ENCODE data around the gene MMP15. TPM values are rescaled to one million over a fixed set of nuclear protein-coding genes. Genes with fewer than 3 reads are reported as not detected.
"Not testable (repeated sequence)": the region's sequence is repeated elsewhere in the genome, so short reads cannot be mapped to it uniquely, and the experiment has no call there.

Gene MMP15
- polyA plus RNA-seq, 1 donor, result 56.8 TPM

- Histone ChIP-seq H3K4me3 (ENCODE audit: low read length) (no peak overlapping the region), H3K36me3 (ENCODE audit: control insufficient read depth, insufficient read depth, low read length) (no peaks in the 10 kb centered on the region), H3K4me1 (ENCODE audit: control insufficient read depth, insufficient read depth, low read length) (no peaks in the 10 kb centered on the region), H3K27me3 (ENCODE audit: control insufficient read depth, insufficient read depth, low read length) (no peaks in the 10 kb centered on the region), H3K9me3 (ENCODE audit: control insufficient read depth, low read depth, low read length) (no peaks in the 10 kb centered on the region), H3K27ac (ENCODE audit: low read length) (no peak overlapping the region)
- WGBS (ENCODE audit: insufficient coverage, low lambda C conversion rate), result no CpG with 5 or more reads among the region's 4 CpGs
- DNase-seq, result no peak
Observed at GRCh38 chr16:58070585-58070984, 45.0 kb downstream of the MMP15 start.

GRCh38 chr16:58072134-58072533 is 46.6 kb downstream of the MMP15 start:
- not testable (repeated sequence) for H3K9me3 ChIP-seq (ENCODE audit: control insufficient read depth, low read depth, low read length); H3K27ac ChIP-seq (ENCODE audit: low read length); H3K4me1 ChIP-seq (ENCODE audit: control insufficient read depth, insufficient read depth, low read length); H3K27me3 ChIP-seq (ENCODE audit: control insufficient read depth, insufficient read depth, low read length); H3K4me3 ChIP-seq (ENCODE audit: low read length); DNase-seq; H3K36me3 ChIP-seq (ENCODE audit: control insufficient read depth, insufficient read depth, low read length)
- 70% methylated on average over 2 of the region's 5 CpGs for WGBS (ENCODE audit: insufficient coverage, low lambda C conversion rate)

GRCh38 chr16:58073086-58073485 is 47.5 kb downstream of the MMP15 start:
- H3K27me3 ChIP-seq (ENCODE audit: control insufficient read depth, insufficient read depth, low read length); H3K27ac ChIP-seq (ENCODE audit: low read length); DNase-seq; H3K9me3 ChIP-seq (ENCODE audit: control insufficient read depth, low read depth, low read length); H3K4me3 ChIP-seq (ENCODE audit: low read length); H3K4me1 ChIP-seq (ENCODE audit: control insufficient read depth, insufficient read depth, low read length); H3K36me3 ChIP-seq (ENCODE audit: control insufficient read depth, insufficient read depth, low read length): not testable (repeated sequence)
- no CpG with 5 or more reads among the region's 2 CpGs for WGBS (ENCODE audit: insufficient coverage, low lambda C conversion rate)

- WGBS (ENCODE audit: insufficient coverage, low lambda C conversion rate), result no CpG with 5 or more reads among the region's 4 CpGs
- no peaks in the 10 kb centered on the region for H3K27me3 ChIP-seq (ENCODE audit: control insufficient read depth, insufficient read depth, low read length)
- no peaks in the 10 kb centered on the region for H3K4me1 ChIP-seq (ENCODE audit: control insufficient read depth, insufficient read depth, low read length)
- no peaks in the 10 kb centered on the region for H3K36me3 ChIP-seq (ENCODE audit: control insufficient read depth, insufficient read depth, low read length)
- H3K9me3 ChIP-seq (ENCODE audit: control insufficient read depth, low read depth, low read length), result no peaks in the 10 kb centered on the region
- H3K4me3 ChIP-seq (ENCODE audit: low read length), result no peak overlapping the region
- no peak overlapping the region for H3K27ac ChIP-seq (ENCODE audit: low read length)
- DNase-seq, result no peak
Observed at GRCh38 chr16:58074657-58075056, 49.1 kb downstream of the MMP15 start.

GRCh38 chr16:58076514-58076913 is 51.0 kb downstream of the MMP15 start:
- Histone ChIP-seq H3K4me3 (ENCODE audit: low read length) (no peak overlapping the region), H3K36me3 (ENCODE audit: control insufficient read depth, insufficient read depth, low read length) (no peaks in the 10 kb centered on the region), H3K4me1 (ENCODE audit: control insufficient read depth, insufficient read depth, low read length) (no peaks in the 10 kb centered on the region), H3K9me3 (ENCODE audit: control insufficient read depth, low read depth, low read length) (no peaks in the 10 kb centered on the region), H3K27me3 (ENCODE audit: control insufficient read depth, insufficient read depth, low read length) (no peaks in the 10 kb centered on the region), H3K27ac (ENCODE audit: low read length) (no peak overlapping the region)
- no CpG with 5 or more reads among the region's 1 CpG for WGBS (ENCODE audit: insufficient coverage, low lambda C conversion rate)
- no peak for DNase-seq

GRCh38 chr16:58077796-58078195 is 52.2 kb downstream of the MMP15 start:
- Histone ChIP-seq H3K4me1 (ENCODE audit: control insufficient read depth, insufficient read depth, low read length) (no peaks in the 10 kb centered on the region), H3K4me3 (ENCODE audit: low read length) (no peak overlapping the region), H3K36me3 (ENCODE audit: control insufficient read depth, insufficient read depth, low read length) (no peaks in the 10 kb centered on the region), H3K27ac (ENCODE audit: low read length) (no peak overlapping the region), H3K27me3 (ENCODE audit: control insufficient read depth, insufficient read depth, low read length) (no peaks in the 10 kb centered on the region), H3K9me3 (ENCODE audit: control insufficient read depth, low read depth, low read length) (no peaks in the 10 kb centered on the region)
- no peak for DNase-seq
- WGBS (ENCODE audit: insufficient coverage, low lambda C conversion rate), result no CpG with 5 or more reads among the region's 8 CpGs

DNA sequence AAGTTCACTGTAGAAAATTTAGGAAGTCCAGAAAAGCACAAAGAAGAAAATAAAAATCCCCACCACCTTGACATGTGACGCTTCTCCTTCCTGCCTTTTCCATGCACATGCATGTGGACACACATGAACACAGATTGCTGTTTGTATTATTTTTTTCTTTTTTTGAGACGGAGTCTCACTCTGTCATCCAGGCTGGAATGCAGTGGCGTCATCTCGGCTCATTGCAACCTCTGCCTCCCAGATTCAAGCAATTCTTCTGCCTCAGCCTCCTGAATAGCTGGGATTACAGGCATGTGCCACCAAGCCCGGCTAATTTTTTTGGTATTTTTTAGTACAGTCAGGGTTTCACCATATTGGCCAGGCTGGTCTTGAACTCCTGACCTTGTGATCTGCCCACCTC is 55.1 kb downstream of the MMP15 start:
- no CpG with 5 or more reads among the region's 5 CpGs for WGBS (ENCODE audit: insufficient coverage, low lambda C conversion rate)

DNA sequence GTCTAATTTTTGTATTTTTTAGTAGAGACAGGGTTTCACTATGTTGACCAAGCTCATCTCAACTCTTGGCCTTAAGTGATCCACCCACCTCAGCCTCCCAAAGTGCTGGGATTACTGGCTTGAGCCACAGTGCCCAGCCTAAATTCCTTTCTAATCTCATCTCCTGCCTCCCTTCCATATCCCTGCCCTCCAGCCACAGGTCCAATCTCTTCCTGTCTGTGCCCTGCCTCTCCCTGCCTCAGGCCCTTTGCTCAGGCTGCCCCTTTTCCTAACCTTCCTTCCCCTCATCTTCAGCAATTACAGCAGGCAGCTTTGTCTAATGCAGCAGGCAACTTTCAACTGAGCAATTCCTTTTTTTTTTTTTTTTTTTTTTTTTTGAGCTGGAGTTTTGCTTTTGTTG is 56.8 kb downstream of the MMP15 start:
- no peak for DNase-seq
- no peak overlapping the region for H3K4me3 ChIP-seq (ENCODE audit: low read length)
- H3K36me3 ChIP-seq (ENCODE audit: control insufficient read depth, insufficient read depth, low read length), result no peaks in the 10 kb centered on the region
- H3K9me3 ChIP-seq (ENCODE audit: control insufficient read depth, low read depth, low read length), result no peaks in the 10 kb centered on the region
- H3K27ac ChIP-seq (ENCODE audit: low read length), result no peak overlapping the region
- H3K27me3 ChIP-seq (ENCODE audit: control insufficient read depth, insufficient read depth, low read length), result no peaks in the 10 kb centered on the region
- H3K4me1 ChIP-seq (ENCODE audit: control insufficient read depth, insufficient read depth, low read length), result no peaks in the 10 kb centered on the region

More for the DNA sequence above, 55.1 kb downstream of the MMP15 start:
- DNase-seq; H3K4me3 ChIP-seq (ENCODE audit: low read length); H3K36me3 ChIP-seq (ENCODE audit: control insufficient read depth, insufficient read depth, low read length); H3K27ac ChIP-seq (ENCODE audit: low read length); H3K4me1 ChIP-seq (ENCODE audit: control insufficient read depth, insufficient read depth, low read length); H3K27me3 ChIP-seq (ENCODE audit: control insufficient read depth, insufficient read depth, low read length); H3K9me3 ChIP-seq (ENCODE audit: control insufficient read depth, low read depth, low read length): not testable (repeated sequence)

DNA sequence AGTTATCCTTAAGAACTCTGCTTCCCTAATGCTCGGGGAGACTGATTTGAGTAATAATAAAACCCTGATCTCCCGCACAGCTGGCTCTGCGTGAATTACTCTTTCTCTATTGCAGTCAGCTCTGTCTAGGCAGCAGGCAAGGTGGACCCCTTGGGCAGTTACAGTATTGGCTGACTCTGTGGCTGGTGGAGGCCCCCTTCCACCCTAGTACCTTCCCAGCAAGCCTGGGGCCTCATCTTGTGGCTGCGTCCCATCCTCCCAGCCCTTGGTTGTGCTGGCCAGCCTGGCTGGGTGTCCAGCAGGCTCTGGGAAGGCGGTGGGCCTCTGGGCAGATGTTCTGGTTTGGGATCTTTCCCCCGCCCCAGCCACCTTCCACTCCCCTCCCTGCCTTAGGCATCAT is 59.1 kb downstream of the MMP15 start:
- Histone ChIP-seq H3K4me3 (ENCODE audit: low read length) (no peak overlapping the region), H3K27me3 (ENCODE audit: control insufficient read depth, insufficient read depth, low read length) (no peaks in the 10 kb centered on the region), H3K4me1 (ENCODE audit: control insufficient read depth, insufficient read depth, low read length) (no peaks in the 10 kb centered on the region), H3K36me3 (ENCODE audit: control insufficient read depth, insufficient read depth, low read length) (no peaks in the 10 kb centered on the region), H3K9me3 (ENCODE audit: control insufficient read depth, low read depth, low read length) (no peaks in the 10 kb centered on the region), H3K27ac (ENCODE audit: low read length) (no peak overlapping the region)
- no peak for DNase-seq
- WGBS (ENCODE audit: insufficient coverage, low lambda C conversion rate), result no CpG with 5 or more reads among the region's 6 CpGs

DNA sequence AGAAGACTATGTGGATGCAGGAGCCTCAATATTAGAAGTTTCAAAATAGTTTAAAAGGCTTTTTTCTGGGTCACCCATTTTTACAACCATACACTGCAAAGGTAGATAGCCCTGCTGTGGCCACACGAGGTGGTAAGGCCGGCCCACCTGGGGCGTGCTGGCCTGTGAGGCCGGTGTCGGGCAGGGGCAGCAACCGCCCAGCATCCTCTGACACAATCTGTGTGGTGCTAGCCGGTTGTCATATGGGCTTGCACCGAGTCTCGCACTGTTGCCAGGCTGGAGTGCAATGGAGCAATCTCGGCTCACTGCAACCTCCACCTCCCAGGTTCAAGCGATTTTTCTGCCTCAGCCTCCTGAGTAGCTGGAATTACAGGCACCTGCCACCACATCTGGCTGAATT is 59.6 kb downstream of the MMP15 start:
- DNase-seq, result no peak
- no peaks in the 10 kb centered on the region for H3K27me3 ChIP-seq (ENCODE audit: control insufficient read depth, insufficient read depth, low read length)
- H3K4me1 ChIP-seq (ENCODE audit: control insufficient read depth, insufficient read depth, low read length), result no peaks in the 10 kb centered on the region
- WGBS (ENCODE audit: insufficient coverage, low lambda C conversion rate), result 50% methylated on average over 1 of the region's 11 CpGs
- no peak overlapping the region for H3K4me3 ChIP-seq (ENCODE audit: low read length)
- no peak overlapping the region for H3K27ac ChIP-seq (ENCODE audit: low read length)
- no peaks in the 10 kb centered on the region for H3K36me3 ChIP-seq (ENCODE audit: control insufficient read depth, insufficient read depth, low read length)
- no peaks in the 10 kb centered on the region for H3K9me3 ChIP-seq (ENCODE audit: control insufficient read depth, low read depth, low read length)

GRCh38 chr16:58085584-58086251 is 60.2 kb downstream of the MMP15 start:
- Histone ChIP-seq H3K27ac (ENCODE audit: low read length) (no peak overlapping the region), H3K4me1 (ENCODE audit: control insufficient read depth, insufficient read depth, low read length) (no peaks in the 10 kb centered on the region), H3K4me3 (ENCODE audit: low read length) (no peak overlapping the region), H3K36me3 (ENCODE audit: control insufficient read depth, insufficient read depth, low read length) (no peaks in the 10 kb centered on the region), H3K27me3 (ENCODE audit: control insufficient read depth, insufficient read depth, low read length) (no peaks in the 10 kb centered on the region), H3K9me3 (ENCODE audit: control insufficient read depth, low read depth, low read length) (no peaks in the 10 kb centered on the region)
- no CpG with 5 or more reads among the region's 21 CpGs for WGBS (ENCODE audit: insufficient coverage, low lambda C conversion rate)
- DNase-seq, result no peak
